WTC11 (cell line): ENCODE results near the gene UTP11.

Experiments used
- CREB1 ChIP-seq: sonication (generic); formaldehyde crosslinking; IDR thresholded peaks from 2 replicates; pipeline ENCODE4 v1.8.0; 2023; ENCODE audit warnings: mild to moderate bottlenecking, missing genetic modification reagents
- EMX1 ChIP-seq: fragments of 250-450 bp; sonication (Bioruptor Pico); IDR thresholded peaks from 2 replicates; pipeline ENCODE4 v1.8.0; 2021; ENCODE audit warnings: mild to moderate bottlenecking
- FOXJ3 ChIP-seq: sonication (generic); formaldehyde crosslinking; IDR thresholded peaks from 2 replicates; pipeline ENCODE4 v1.9.0; 2021; ENCODE audit warnings: missing genetic modification reagents, mild to moderate bottlenecking, borderline replicate concordance
- NR3C1 ChIP-seq: sonication (generic); formaldehyde crosslinking; conservative IDR thresholded peaks from 2 replicates; pipeline ENCODE4 v1.8.1; 2023; ENCODE audit warnings: low read depth, mild to moderate bottlenecking, missing genetic modification reagents
- SP1 ChIP-seq: sonication (generic); formaldehyde crosslinking; conservative IDR thresholded peaks from 2 replicates; pipeline ENCODE4 v1.8.1; 2022; ENCODE audit warnings: missing genetic modification reagents
- TF ChIP-seq, protein P1 (sequence below): fragments of 250-450 bp; sonication (Bioruptor Pico); IDR thresholded peaks from 2 replicates; pipeline ENCODE4 v1.9.0; 2021; ENCODE audit warnings: mild to moderate bottlenecking, borderline replicate concordance
- TF ChIP-seq, protein P2 (sequence below): sonication (generic); formaldehyde crosslinking; IDR thresholded peaks from 2 replicates; pipeline ENCODE4 v1.8.1; 2022; ENCODE audit warnings: low read depth, missing genetic modification reagents, borderline replicate concordance
- TF ChIP-seq, protein P3 (sequence below): fragments of 200-600 bp; IDR thresholded peaks from 2 replicates; pipeline ENCODE4 v1.8.0; 2022; ENCODE audit warnings: antibody characterized with exemption
- TF ChIP-seq, protein P4 (sequence below): sonication (generic); formaldehyde crosslinking; IDR thresholded peaks from 2 replicates; pipeline ENCODE4 v1.8.1; 2022; ENCODE audit warnings: missing genetic modification reagents, borderline replicate concordance
- TF ChIP-seq, protein P5 (sequence below): sonication (generic); formaldehyde crosslinking; IDR thresholded peaks from 2 replicates; pipeline ENCODE4 v1.8.1; 2022; ENCODE audit warnings: low read depth, mild to moderate bottlenecking, moderate library complexity, missing genetic modification reagents, borderline replicate concordance
- TF ChIP-seq, protein P6 (sequence below): sonication (generic); formaldehyde crosslinking; conservative IDR thresholded peaks from 2 replicates; pipeline ENCODE4 v1.8.1; 2022; ENCODE audit warnings: mild to moderate bottlenecking, missing genetic modification reagents

DNA sequence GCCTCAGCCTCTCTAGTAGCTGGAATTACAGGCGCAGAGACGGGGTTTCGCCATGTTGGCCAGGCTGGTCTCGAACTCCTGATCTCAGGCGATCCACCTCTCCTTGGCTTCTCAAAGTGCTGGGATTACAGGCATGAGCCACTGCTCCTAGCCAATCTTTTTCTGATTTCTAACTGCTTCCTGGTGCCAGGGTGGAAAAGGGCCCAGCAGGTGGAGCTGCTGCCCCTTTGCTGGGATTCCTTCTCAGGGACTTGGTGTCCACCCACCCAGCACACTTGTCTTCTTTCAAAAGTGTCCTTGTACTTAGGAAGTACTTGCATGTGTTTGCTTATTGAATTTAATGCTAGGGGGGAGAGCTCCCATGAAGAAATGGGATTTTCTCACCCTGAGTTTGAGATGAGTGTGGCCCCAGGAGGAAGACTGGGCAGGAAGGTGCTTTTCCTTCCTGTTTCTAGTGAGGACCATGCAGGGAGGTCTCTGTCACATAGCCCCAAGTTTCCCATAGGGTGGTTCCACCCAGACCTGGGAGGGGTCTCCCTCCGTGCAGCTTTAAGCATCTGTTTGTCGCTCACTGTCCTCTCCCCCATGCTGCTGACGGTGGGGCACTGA lies 14.2 kb downstream of the UTP11 start:
- TF ChIP-seq, protein P1, sequence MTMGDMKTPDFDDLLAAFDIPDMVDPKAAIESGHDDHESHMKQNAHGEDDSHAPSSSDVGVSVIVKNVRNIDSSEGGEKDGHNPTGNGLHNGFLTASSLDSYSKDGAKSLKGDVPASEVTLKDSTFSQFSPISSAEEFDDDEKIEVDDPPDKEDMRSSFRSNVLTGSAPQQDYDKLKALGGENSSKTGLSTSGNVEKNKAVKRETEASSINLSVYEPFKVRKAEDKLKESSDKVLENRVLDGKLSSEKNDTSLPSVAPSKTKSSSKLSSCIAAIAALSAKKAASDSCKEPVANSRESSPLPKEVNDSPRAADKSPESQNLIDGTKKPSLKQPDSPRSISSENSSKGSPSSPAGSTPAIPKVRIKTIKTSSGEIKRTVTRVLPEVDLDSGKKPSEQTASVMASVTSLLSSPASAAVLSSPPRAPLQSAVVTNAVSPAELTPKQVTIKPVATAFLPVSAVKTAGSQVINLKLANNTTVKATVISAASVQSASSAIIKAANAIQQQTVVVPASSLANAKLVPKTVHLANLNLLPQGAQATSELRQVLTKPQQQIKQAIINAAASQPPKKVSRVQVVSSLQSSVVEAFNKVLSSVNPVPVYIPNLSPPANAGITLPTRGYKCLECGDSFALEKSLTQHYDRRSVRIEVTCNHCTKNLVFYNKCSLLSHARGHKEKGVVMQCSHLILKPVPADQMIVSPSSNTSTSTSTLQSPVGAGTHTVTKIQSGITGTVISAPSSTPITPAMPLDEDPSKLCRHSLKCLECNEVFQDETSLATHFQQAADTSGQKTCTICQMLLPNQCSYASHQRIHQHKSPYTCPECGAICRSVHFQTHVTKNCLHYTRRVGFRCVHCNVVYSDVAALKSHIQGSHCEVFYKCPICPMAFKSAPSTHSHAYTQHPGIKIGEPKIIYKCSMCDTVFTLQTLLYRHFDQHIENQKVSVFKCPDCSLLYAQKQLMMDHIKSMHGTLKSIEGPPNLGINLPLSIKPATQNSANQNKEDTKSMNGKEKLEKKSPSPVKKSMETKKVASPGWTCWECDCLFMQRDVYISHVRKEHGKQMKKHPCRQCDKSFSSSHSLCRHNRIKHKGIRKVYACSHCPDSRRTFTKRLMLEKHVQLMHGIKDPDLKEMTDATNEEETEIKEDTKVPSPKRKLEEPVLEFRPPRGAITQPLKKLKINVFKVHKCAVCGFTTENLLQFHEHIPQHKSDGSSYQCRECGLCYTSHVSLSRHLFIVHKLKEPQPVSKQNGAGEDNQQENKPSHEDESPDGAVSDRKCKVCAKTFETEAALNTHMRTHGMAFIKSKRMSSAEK = no peak
- TF ChIP-seq, protein P2, sequence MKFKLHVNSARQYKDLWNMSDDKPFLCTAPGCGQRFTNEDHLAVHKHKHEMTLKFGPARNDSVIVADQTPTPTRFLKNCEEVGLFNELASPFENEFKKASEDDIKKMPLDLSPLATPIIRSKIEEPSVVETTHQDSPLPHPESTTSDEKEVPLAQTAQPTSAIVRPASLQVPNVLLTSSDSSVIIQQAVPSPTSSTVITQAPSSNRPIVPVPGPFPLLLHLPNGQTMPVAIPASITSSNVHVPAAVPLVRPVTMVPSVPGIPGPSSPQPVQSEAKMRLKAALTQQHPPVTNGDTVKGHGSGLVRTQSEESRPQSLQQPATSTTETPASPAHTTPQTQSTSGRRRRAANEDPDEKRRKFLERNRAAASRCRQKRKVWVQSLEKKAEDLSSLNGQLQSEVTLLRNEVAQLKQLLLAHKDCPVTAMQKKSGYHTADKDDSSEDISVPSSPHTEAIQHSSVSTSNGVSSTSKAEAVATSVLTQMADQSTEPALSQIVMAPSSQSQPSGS (CRISPR knock-in tag) = no peak
- TF ChIP-seq, protein P3, sequence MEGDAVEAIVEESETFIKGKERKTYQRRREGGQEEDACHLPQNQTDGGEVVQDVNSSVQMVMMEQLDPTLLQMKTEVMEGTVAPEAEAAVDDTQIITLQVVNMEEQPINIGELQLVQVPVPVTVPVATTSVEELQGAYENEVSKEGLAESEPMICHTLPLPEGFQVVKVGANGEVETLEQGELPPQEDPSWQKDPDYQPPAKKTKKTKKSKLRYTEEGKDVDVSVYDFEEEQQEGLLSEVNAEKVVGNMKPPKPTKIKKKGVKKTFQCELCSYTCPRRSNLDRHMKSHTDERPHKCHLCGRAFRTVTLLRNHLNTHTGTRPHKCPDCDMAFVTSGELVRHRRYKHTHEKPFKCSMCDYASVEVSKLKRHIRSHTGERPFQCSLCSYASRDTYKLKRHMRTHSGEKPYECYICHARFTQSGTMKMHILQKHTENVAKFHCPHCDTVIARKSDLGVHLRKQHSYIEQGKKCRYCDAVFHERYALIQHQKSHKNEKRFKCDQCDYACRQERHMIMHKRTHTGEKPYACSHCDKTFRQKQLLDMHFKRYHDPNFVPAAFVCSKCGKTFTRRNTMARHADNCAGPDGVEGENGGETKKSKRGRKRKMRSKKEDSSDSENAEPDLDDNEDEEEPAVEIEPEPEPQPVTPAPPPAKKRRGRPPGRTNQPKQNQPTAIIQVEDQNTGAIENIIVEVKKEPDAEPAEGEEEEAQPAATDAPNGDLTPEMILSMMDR = peak; percentile 62
- TF ChIP-seq, protein P4, sequence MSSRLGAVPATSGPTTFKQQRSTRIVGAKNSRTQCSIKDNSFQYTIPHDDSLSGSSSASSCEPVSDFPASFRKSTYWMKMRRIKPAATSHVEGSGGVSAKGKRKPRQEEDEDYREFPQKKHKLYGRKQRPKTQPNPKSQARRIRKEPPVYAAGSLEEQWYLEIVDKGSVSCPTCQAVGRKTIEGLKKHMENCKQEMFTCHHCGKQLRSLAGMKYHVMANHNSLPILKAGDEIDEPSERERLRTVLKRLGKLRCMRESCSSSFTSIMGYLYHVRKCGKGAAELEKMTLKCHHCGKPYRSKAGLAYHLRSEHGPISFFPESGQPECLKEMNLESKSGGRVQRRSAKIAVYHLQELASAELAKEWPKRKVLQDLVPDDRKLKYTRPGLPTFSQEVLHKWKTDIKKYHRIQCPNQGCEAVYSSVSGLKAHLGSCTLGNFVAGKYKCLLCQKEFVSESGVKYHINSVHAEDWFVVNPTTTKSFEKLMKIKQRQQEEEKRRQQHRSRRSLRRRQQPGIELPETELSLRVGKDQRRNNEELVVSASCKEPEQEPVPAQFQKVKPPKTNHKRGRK (CRISPR knock-in tag) = no peak
- TF ChIP-seq, protein P5, sequence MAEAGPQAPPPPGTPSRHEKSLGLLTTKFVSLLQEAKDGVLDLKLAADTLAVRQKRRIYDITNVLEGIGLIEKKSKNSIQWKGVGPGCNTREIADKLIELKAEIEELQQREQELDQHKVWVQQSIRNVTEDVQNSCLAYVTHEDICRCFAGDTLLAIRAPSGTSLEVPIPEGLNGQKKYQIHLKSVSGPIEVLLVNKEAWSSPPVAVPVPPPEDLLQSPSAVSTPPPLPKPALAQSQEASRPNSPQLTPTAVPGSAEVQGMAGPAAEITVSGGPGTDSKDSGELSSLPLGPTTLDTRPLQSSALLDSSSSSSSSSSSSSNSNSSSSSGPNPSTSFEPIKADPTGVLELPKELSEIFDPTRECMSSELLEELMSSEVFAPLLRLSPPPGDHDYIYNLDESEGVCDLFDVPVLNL = no peak
- TF ChIP-seq FOXJ3 = no peak
- TF ChIP-seq EMX1 = no peak
- TF ChIP-seq, protein P6, sequence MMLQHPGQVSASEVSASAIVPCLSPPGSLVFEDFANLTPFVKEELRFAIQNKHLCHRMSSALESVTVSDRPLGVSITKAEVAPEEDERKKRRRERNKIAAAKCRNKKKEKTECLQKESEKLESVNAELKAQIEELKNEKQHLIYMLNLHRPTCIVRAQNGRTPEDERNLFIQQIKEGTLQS (CRISPR knock-in tag) = no peak
- TF ChIP-seq CREB1 = no peak
- no peak for TF ChIP-seq SP1
- no peak for TF ChIP-seq NR3C1 (CRISPR knock-in tag)
